Measurements from ENCODE around the gene LRRC41.

LRRC41 gene

DNA sequence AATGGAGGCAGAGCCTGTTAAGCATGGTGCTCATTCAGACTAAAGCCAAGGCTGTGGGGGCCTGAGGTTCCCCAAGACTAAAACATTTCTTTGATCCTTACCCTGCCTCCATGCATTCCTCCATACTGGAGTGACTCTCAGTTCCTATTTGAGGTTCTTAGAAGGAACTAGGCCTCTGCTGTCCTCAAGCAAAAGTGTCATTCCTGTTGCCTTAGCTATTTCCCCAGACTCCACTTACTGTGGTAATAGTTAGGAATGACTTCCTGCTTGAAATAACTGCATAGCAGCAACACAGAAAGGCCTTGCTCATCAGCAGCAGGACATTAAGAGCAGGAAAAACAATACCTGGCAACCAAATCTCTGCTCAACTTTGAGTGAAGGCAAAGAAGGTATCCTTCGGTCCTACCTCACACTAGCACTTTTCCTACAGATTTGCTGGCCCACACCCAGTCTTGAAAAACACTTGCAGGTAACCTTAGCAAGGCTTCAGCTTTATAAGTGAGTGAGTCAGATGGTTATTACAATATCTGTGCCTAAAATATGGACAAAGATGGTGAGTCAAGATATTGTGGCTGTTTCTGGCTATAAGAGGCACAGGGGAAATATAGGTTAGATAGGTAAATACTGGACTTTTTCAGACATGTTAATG is 14.8 kb downstream of the LRRC41 start:
- no peak for DNase-seq

DNA sequence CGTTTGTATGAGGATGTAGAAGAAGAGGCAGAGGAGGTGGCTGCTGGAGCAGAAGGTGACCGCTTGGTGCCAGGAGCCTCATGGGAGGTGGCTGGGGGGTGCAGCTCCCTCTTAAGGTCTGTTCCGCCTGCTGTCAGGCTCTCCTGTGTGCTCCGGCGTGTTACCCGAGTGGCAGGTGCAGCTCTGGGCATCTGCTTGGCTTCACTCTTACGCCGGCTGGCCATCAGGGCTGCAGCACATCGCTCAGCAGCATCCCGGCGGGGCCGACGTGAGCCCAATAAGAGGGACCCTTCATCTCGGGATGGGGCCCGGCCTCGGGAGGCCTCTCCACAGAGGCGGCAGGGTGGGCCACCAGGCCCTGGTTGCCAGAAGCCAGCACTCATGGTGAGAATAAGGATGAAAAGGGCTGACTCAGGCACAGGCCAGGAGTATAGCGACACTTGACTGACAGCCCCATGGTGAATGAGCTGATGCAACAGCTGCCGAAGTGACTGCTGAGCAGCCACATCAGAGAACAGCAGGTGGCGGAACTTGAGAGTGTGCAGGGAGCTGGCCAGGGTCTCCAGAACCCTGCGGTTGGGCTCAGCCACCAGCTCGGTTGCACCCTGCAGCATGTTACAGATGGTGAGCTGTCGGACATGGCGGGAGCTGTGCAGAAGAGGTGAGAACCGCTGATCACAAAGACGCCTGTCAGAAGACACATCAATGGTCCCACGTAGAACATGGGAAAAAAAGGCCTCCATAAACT is 17.5 kb downstream of the LRRC41 start:
- DNase-seq, result no peak

DNA sequence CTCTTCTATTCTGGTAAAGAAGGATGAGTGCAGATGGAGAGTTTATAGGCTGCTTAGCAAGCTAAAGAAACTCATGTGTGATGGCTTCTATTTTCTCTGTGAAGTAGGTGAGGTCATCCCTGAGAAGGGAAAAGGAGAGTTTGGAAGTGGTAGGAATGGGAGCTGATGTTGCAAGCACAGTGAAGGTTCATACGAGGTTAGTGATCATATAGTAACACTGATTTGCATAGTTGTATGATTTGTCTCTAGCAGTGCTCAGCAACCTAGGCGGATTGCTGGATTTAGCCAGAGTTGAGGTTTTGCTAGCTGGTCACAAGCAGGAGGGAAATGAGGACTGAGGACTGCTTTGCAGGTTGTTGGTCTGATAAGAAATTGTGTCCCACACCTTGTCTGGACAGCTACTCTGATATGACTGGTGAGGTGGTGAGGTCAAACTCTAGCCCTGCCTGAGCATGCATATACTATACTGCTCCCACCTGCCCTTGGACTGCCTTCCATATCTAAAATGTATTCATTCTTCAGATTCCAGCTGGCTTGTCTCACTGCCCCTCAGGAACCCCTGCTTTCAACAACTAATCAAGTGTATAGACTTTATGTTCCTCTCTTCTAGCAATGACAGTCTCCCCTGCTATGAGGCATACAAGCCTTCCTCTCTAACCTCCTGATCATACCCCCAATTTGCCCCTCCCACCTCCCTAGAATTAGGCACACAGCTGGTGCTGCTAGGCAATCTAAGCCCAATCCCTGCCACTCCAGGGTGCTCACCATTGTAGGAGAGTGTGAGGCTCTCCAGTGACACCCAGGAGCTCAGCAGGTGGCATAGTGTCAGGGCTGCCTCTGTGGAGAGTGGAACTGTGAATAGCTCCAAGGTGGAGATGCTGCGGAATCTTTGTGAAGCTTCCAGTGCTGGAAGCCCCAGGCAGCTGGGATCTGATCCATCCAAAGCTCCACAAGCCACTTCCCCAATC is 18.5 kb downstream of the LRRC41 start:
- DNase-seq, result no peak

DNA sequence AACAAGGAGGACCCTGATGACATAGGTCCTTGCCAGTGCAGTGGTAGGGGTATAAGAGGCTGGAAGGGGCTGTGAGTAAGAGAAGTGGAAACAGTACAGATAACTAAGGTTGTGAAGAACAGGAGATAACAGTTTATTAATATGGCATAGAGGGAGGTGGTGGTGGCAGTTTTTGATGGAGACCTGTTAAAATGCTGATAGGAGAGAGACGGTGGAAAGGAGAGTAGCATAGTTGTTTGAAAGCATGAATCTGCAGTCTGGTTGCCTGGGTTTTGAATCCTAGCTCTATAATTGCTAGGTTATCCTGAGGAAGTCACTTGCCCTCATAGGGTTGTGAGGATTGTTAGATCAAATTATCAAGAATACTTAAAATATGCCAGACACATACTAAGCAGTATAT is 19.4 kb downstream of the LRRC41 start:
- DNase-seq, result no peak

DNA sequence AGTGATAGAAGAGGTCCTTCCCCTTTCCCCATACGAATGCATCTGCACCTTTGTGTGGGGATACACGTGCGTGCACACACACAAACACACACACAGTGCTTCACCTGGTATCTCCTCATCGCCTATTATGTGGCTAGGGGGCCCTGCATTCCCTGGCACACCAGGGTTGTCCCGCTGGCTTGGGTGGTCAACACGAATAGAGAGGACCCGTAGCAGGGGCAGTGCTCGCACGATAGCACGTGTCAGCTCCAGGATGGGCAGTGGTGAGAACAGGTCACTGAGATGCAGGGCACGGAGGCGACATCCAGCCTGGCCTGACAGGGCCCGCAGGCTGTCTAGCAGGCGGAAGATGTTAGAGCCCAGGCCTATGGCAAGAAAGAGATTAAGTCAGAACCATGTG is 22.4 kb downstream of the LRRC41 start:
- no peak for DNase-seq

DNA sequence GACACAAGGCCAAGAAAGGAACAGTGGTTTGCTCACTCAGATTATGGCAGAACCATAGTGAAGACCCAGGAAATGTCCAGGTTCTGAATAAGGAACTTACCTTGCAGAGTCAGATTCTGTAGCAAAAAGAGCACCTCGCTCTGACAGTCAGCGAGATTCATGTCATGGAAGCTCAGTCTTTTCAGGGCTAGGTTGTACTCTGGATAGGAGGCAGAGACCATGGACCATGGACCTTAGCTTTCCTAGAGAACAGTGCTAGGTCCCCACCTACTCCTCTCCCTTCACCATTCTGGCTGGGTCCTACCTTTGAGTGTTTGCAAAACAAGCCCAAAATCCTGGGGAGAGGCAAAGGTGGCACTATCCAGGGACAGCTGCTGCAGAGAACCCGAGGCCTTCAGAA is 23.3 kb downstream of the LRRC41 start:
- no peak for DNase-seq

DNA sequence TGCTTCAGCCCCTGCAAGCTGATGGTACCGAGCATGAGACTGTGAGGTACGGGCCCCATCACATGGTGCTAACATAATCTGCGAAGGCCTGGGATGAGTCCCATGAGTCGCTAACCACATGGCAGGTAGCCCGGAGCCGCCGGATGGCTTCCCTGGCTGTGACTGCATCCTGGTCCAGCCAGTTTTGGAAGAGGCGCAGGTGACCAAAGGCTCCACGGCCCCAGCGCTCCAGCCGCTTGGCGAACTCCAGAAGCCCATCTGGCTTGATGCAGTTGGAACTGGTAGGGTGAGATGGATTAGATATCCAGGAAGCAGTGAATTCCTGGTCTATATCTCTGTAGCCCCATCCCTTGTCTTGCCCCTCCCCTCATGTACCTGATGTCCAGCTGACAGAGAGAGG is 24.6 kb downstream of the LRRC41 start:
- peak in 1 of 58 donors; percentile 1 for DNase-seq

DNA sequence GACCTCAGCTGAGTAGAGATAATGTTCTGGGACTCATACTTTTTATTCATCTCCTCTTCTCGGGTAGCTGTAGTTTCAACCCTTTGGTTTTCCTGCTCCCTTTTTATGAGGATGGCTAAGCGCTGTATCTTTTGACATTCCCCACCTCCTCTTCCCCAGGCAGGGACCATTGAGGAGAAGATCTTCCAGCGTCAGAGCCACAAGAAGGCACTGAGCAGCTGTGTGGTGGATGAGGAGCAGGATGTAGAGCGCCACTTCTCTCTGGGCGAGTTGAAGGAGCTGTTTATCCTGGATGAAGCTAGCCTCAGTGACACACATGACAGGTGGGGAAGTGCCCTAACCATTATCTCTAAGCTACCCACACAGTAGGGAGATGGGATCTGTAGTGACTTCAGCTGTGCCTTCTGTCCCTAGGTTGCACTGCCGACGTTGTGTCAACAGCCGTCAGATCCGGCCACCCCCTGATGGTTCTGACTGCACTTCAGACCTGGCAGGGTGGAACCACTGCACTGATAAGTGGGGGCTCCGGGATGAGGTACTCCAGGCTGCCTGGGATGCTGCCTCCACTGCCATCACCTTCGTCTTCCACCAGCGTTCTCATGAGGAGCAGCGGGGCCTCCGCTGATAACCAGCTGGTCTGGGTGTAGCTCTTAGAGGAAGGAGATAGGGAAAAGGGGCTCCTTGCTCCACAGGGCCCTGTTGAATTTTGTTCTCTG is 25.6 kb downstream of the LRRC41 start:
- no peak for DNase-seq

DNA sequence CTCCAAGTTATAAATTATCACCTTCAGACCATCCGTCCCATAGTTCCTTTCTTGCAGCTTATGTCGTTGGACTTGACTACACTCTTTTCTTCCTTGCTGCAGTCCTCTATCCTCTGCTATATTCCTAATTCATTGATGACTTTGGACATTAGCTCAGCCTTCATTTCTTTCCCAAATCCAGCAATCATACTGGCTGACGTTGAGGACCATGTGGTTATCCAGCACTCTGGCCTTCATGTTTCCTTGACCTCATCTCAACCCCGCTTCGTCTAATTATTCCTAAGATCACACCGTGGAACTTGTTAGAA is 28.4 kb downstream of the LRRC41 start:
- DNase-seq, result no peak

DNA sequence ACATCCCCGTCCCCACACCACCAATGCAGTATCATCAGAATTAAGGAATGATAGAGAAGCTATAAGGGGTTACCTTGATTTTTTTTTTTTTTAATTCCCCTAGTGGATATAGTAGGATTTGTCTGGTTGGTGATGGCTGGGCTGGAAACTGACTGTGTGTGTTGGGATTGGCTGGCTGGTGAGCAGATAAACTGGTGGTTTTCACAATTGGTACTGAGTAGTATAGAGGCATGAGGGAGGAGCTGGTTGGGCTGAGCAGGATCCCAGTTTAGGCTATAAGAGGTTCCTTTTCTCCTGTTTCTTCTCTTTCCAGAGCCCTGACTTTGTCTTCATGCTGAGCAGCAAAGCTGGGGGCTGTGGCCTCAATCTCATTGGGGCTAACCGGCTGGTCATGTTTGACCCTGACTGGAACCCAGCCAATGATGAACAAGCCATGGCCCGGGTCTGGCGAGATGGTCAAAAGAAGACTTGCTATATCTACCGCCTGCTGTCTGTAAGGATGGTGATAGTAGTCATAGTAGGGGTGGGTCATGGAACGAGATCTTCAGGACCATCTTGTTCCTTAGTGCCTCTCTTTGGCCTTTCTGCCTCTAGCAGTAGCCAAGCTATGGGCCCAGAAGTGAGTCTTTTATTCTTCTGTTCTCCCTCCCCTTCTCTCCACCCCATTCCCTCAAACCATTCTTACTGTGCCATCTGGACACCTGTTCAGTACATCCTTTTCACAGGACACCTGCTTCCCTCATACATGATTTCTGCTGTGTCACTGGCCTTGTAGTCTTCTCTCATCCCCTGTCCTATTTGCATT is 29.0 kb downstream of the LRRC41 start:
- no peak for DNase-seq

DNA sequence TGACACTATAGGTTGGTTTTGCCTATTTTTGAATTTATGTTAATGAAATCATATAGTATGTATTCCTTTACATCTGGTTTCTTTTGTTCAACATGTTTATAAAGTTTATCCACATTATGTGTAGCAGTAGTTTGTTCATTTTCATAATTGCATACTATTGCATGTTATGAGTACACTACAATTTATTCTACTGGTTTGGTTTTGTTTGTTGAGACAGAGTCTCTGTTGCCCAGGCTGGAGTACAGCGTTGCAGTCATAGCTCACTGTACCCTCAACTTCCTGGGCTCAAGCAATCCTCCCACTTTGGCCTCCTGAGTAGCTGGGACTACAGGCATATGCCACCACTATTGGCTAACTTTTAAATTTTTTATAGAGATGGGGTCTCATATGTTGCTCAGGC is 34.8 kb downstream of the LRRC41 start:
- DNase-seq, result no peak

DNA sequence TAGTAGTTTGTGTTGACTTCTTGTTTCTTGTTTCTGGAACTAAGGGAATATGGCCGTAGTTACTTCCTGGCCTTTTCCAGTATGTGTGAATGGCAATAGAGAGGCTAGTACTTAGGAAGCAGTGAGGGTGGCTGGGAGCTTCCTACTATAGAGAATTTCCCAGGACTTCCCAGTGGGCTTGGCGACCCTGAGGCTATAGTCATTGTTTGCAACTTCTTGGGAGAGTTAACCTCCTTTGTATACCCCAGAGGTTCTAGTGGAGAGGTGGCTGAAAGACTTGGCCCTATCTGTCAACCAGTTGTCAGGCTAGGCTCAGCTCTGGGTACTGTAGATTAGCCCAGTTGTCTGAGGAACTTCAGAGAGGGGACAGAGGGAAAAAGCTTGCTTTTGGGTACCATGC is 40.3 kb downstream of the LRRC41 start:
- DNase-seq, result no peak

DNA sequence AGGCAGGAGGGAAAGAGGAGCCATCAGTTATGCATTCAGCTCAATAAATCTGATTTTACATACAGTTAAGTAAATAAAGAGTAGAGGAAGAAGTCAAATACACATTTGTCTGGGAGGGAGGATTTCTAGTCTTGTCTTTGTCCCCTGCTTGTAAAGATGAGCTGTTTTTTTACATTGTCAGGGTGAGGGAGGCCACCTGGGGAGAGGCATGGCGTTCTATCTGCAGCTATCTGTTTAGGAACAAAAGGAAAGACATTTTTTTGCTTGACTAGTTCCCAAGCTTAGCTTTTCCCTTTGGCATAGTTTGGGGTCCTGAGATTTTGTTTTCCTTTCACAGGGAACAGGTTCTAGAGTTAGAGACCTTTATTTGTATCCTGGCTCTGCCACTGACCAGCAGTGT is 40.9 kb downstream of the LRRC41 start:
- DNase-seq, result no peak

DNA sequence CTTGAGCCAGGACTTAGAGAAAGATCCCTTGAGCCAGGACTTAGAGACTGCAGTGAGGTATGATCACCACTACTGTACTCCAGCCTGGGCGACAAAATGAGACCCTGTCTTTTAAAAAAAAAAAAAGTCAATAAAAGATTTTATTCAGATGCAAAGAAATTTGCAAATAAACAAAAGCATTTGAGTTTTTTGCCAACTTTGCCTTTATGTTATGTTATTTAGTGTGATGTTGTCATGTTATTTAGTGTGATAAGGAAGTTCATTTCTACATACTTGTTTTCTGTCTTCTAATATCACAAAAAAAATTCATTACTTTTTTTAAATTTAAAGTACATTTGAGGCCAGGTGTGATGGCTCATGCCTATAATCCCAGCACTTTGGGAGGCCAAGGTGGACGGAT is 46.9 kb downstream of the LRRC41 start:
- DNase-seq, result no peak

DNA sequence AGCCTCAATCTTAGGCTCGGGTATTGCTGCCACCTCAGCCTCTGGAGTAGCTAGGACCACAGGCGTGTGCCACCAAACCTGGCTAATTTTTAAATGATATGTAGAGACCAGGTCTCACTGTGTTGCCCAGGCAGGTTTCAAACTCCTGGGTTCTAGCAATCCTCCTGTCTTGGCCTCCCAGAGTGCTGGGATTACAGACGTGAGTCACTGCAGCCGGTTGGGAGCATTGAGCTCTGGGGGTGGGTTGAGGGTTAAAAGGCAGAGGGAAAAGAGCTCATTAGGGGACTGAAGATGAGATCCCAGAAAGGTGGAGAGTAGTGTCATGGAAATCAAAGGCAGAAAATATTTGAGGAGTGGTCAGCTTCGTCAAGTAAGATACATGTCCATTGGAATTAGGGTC is 48.7 kb downstream of the LRRC41 start:
- no peak for DNase-seq

DNA sequence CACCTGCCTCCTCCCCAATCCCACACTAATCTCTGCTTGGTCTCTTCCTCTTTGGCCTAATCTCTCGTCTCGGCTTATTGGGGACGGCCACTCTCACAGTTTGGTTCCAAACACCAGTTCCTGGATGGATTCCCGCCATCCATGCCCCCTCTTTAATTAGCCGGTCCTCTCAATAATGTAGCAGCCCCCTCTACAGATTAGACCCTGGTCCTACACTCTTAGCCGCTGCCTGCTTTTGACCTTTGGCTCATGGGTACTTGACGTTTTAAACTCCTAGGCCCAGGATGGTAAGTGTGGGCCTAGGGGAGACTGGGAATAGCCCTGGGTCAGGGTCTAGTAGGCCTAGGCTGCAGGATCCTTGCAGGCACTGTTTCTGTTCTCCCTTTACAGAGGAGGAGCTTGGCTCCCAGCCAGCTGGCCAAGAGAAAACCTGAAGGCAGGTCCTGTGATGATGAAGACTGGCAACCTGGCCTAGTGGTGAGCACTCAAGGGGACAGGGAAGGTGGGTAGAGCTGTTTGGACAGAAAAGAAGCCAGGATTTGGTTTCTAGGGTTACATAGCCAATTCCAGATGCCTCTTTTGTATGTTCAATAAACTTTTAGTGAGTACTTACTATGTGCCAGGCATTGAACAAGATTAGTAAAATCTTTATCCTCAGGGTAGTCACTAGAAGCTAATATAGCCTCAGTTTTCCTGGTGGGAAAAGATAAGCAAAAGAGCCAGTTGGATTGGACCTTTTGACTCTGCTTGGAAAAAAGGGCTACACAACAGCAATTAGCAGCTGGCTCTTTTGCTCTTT is 55.1 kb downstream of the LRRC41 start:
- peak in 1 of 58 donors; percentile 10 for DNase-seq

DNA sequence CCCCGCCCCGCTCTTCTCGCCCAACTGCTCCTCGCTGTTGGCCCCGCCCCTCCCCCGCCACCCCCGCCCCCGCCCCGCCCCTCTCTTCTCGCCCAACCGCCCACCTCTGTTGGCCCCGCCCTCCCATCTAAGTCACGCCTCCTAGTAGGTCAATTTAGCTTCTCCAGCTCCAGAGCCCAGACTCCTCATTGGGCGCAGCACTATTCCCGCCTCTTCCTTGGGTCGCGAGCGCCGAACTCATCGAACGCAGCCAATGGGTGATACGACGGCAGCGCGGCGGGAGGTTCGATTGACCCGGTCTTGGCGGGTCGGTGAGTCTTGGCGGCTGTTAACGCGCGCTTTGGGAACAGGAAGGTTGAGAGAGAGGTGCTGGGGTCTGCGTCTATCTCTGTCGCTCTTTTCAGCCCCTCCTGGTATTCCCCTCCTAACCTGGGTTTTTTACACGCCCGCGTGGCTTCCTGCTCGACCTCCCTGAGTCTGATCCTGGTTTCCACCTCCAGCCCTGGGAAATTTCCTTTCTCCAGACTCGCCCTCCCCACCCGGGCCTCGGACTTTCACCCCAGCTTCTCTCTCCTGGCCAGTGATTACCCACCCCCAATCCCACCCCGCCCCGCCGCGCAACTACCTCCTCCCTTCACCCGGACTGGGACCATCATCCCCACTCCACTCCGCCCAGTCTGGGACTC is 55.8 kb downstream of the LRRC41 start, which contains the start of gene RAD54L:
Gene RAD54L (plus strand): TSS at position 328 of the 686 bp plus-strand sequence. CDS start 643 bp downstream, outside the sequence.
- DNase-seq, result peak; percentile 61 to 98 (median 95)

DNA sequence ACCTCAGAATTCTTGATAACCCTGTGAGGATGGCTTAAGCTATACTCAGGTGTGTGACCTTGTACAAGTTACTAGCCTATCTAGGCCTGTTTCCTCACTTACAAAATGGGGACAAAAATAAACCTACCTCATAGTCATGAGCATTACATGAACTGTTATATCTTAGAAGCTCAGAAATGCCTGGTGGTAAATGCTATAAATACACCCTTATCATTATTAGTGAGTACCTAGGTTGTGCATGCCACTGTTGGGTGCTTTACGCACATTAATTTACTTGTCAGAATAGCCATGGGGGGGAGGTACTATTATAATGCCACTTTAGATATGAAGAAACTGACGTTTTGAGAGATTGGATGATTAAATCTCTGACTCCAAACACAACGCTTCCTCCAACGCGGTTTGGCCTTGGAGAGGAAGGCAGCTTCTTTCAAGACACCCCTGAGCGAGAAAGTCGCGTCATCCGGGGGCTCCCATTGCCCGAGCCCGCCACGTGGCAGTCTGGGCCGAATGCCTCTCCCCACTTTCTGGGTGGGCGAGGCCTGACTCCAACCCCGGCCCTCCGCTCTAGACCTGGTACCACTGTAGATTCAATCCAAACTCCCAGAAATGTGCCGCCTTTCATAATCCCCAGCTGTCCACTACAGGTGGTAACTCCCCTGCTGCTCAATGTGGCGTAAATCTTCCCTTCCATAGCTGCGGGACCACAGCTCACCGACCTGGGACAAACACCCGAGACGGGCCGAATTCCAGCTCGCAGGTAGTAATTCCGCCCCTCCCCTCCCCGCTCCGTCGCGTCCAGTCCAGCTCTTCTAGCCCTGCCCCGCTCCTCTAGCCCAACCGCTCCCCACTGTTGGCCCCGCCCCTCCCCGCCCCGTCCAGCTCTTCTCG is 56.6 kb downstream of the LRRC41 start:
- DNase-seq, result peak in 22 of 58 donors; percentile 41 to 67 (median 52)

Measured in anterior cingulate cortex (tissue), 58 donors.